ENCODE measurements around the gene MYL4. TPM values are rescaled to one million over a fixed set of nuclear protein-coding genes. Genes with fewer than 3 reads are reported as not detected.

MYL4 gene
- total RNA-seq, 1 experiment from 2014 or later, result 0.49 TPM

DNA sequence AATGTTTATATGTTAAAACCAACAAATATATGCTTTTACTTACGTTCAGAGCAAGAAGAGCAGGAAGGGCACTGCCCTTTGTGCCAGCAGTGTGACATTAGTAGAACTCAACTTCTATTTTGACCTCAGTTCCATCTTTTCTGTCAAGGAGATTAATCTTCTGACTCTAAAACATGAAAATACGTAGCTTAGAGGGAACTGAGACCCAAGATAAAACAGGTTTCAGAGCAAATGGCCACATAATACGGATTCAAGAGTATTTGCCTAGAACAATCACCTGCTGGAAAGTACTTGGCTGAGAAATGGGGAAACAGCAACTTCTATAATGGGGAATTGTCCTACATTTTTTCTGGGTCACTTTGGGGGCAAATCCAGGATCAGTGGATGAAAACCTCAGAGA lies 22.2 kb downstream of the MYL4 start:
- Histone ChIP-seq H3K27ac (ENCODE audit: low read length) (0 out of 2 replicates have a peak overlapping the region, but pooled peaks have one; percentile 29), H3K36me3 (ENCODE audit: control insufficient read depth, insufficient read depth, low read length) (no peaks in the 10 kb centered on the region), H3K4me1 (ENCODE audit: control insufficient read depth, insufficient read depth, low read length) (peaks cover 7% of the 10 kb centered on the region), H3K9me3 (ENCODE audit: control insufficient read depth, insufficient read depth, low read depth, low read length) (no peaks in the 10 kb centered on the region), H3K27me3 (ENCODE audit: control insufficient read depth, insufficient read depth, low read length) (no peaks in the 10 kb centered on the region), H3K4me3 (ENCODE audit: low read depth in 2 of 2, low read length in 2 of 2) (no peak overlapping the region)
- intact Hi-C loops (cut with micrococcal nuclease; ENCODE audit: unreplicated experiment), result loop anchor here (2.0 kb wide), 1 partner anchor 83 kb away; no protein-coding TSS in a partner anchor
- ChIA-PET POLR2A (no interaction called here), CTCF (interaction anchor here (1.1 kb wide), 1 partner anchor 75 kb away, joined by 3 read pairs; no protein-coding TSS in a partner anchor)
- DNase-seq (ENCODE audit: low read depth, low spot score) (no peak), ATAC-seq (no peak)
- in situ Hi-C loops (cut with HindIII; ENCODE audit: low pct_unique_long_range_greater_than_20kb, low sequenced_read_pairs), result no loop called here
- no TSS peak for BruUV-seq (replicated peaks)
- TF ChIP-seq TCF7L2 (IDR thresholded peaks at IDR 0.05; ENCODE audit: low read depth, low read length) (no peak), SIN3A (IDR thresholded peaks at IDR 0.05; ENCODE audit: borderline replicate concordance, insufficient read depth, low read depth, low read length) (no peak), POLR2AphosphoS5 (IDR thresholded peaks at IDR 0.05; ENCODE audit: low read depth, low read length) (no peak)
- TF ChIP-seq, protein P1, sequence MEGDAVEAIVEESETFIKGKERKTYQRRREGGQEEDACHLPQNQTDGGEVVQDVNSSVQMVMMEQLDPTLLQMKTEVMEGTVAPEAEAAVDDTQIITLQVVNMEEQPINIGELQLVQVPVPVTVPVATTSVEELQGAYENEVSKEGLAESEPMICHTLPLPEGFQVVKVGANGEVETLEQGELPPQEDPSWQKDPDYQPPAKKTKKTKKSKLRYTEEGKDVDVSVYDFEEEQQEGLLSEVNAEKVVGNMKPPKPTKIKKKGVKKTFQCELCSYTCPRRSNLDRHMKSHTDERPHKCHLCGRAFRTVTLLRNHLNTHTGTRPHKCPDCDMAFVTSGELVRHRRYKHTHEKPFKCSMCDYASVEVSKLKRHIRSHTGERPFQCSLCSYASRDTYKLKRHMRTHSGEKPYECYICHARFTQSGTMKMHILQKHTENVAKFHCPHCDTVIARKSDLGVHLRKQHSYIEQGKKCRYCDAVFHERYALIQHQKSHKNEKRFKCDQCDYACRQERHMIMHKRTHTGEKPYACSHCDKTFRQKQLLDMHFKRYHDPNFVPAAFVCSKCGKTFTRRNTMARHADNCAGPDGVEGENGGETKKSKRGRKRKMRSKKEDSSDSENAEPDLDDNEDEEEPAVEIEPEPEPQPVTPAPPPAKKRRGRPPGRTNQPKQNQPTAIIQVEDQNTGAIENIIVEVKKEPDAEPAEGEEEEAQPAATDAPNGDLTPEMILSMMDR (IDR thresholded peaks at IDR 0.05), result no peak
- TF ChIP-seq, protein P2, sequence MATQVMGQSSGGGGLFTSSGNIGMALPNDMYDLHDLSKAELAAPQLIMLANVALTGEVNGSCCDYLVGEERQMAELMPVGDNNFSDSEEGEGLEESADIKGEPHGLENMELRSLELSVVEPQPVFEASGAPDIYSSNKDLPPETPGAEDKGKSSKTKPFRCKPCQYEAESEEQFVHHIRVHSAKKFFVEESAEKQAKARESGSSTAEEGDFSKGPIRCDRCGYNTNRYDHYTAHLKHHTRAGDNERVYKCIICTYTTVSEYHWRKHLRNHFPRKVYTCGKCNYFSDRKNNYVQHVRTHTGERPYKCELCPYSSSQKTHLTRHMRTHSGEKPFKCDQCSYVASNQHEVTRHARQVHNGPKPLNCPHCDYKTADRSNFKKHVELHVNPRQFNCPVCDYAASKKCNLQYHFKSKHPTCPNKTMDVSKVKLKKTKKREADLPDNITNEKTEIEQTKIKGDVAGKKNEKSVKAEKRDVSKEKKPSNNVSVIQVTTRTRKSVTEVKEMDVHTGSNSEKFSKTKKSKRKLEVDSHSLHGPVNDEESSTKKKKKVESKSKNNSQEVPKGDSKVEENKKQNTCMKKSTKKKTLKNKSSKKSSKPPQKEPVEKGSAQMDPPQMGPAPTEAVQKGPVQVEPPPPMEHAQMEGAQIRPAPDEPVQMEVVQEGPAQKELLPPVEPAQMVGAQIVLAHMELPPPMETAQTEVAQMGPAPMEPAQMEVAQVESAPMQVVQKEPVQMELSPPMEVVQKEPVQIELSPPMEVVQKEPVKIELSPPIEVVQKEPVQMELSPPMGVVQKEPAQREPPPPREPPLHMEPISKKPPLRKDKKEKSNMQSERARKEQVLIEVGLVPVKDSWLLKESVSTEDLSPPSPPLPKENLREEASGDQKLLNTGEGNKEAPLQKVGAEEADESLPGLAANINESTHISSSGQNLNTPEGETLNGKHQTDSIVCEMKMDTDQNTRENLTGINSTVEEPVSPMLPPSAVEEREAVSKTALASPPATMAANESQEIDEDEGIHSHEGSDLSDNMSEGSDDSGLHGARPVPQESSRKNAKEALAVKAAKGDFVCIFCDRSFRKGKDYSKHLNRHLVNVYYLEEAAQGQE (IDR thresholded peaks at IDR 0.05; ENCODE audit: insufficient read depth in 1 of 2, low read depth in 2 of 2, low read length in 1 of 2), result no peak

DNA sequence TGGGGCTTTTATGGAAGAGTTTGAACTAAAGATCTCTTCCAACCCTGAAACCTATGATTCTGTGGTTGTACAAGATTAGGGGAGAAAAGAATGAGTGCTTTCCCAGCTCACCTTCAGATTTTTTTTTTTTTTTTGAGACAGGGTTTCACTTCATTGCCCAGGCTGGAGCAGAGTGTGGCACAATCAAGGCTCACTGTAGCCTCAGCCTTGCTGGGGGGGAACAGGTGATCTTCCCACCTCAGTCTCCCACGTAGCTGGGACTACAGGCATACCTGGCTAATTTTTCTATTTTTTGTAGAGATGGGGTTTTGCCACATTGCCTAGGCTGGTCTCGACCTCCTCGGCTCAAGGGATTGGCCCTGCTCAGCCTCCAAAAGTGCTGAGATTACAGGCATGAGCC lies 22.7 kb downstream of the MYL4 start:
- Histone ChIP-seq H3K27ac (ENCODE audit: low read length) (no peak overlapping the region), H3K4me3 (ENCODE audit: low read depth in 2 of 2, low read length in 2 of 2) (no peak overlapping the region), H3K36me3 (ENCODE audit: control insufficient read depth, insufficient read depth, low read length) (no peaks in the 10 kb centered on the region), H3K27me3 (ENCODE audit: control insufficient read depth, insufficient read depth, low read length) (no peaks in the 10 kb centered on the region), H3K4me1 (ENCODE audit: control insufficient read depth, insufficient read depth, low read length) (peaks cover 7% of the 10 kb centered on the region), H3K9me3 (ENCODE audit: control insufficient read depth, insufficient read depth, low read depth, low read length) (no peaks in the 10 kb centered on the region)
- no peak for DNase-seq (ENCODE audit: low read depth, low spot score)
- in situ Hi-C loops (cut with HindIII; ENCODE audit: low pct_unique_long_range_greater_than_20kb, low sequenced_read_pairs) (no loop called here), intact Hi-C loops (cut with micrococcal nuclease; ENCODE audit: unreplicated experiment) (loop anchor here (2.0 kb wide), 1 partner anchor 83 kb away; no protein-coding TSS in a partner anchor)
- no peak for ATAC-seq
- ChIA-PET POLR2A (no interaction called here), CTCF (no interaction called here)
- BruUV-seq (replicated peaks), result no TSS peak
- TF ChIP-seq POLR2AphosphoS5 (IDR thresholded peaks at IDR 0.05; ENCODE audit: low read depth, low read length) (no peak), SIN3A (IDR thresholded peaks at IDR 0.05; ENCODE audit: borderline replicate concordance, insufficient read depth, low read depth, low read length) (no peak), TCF7L2 (IDR thresholded peaks at IDR 0.05; ENCODE audit: low read depth, low read length) (no peak)
- TF ChIP-seq, protein P2 (IDR thresholded peaks at IDR 0.05; ENCODE audit: insufficient read depth in 1 of 2, low read depth in 2 of 2, low read length in 1 of 2), result no peak
- TF ChIP-seq, protein P1 (IDR thresholded peaks at IDR 0.05), result no peak
